ENCODE data around the gene ADAM15. TPM values are rescaled to one million over a fixed set of nuclear protein-coding genes. Genes with fewer than 3 reads are reported as not detected.
A peak's percentile ranks its signal among the peaks of the same experiment; 100 is the strongest.

Gene ADAM15
- total RNA-seq, 1 donor from 2014 or later, result 46.0 TPM

- DNase-seq, result no peak
Observed at GRCh38 chr1:155086128-155086741, 35.1 kb downstream of the ADAM15 start.

- DNase-seq, result no peak
Observed at GRCh38 chr1:155086856-155087535, 35.9 kb downstream of the ADAM15 start.

- peak; percentile 43 for DNase-seq
Observed at GRCh38 chr1:155091071-155092051, 40.2 kb downstream of the ADAM15 start.

- no peak for DNase-seq
Observed at GRCh38 chr1:155092131-155092530, 41.0 kb downstream of the ADAM15 start.

GRCh38 chr1:155092641-155093040 is 41.5 kb downstream of the ADAM15 start:
- DNase-seq, result no peak

- DNase-seq, result peak; percentile 42
Observed at GRCh38 chr1:155093911-155094621, 43.0 kb downstream of the ADAM15 start.

- no peak for DNase-seq
Observed at GRCh38 chr1:155094622-155094948, 43.5 kb downstream of the ADAM15 start.

- no peak for DNase-seq
Observed at GRCh38 chr1:155099331-155099730, 48.2 kb downstream of the ADAM15 start.

GRCh38 chr1:155103325-155103724 is 52.2 kb downstream of the ADAM15 start:
- no peak for DNase-seq

- no peak for DNase-seq
Observed at GRCh38 chr1:155104605-155105534, 53.8 kb downstream of the ADAM15 start.

GRCh38 chr1:155105604-155106011 is 54.5 kb downstream of the ADAM15 start:
- DNase-seq, result no peak

GRCh38 chr1:155106862-155107261 is 55.7 kb downstream of the ADAM15 start:
- DNase-seq, result no peak

GRCh38 chr1:155107309-155108264 is 56.5 kb downstream of the ADAM15 start:
- no peak for DNase-seq

GRCh38 chr1:155108296-155108695 is 57.2 kb downstream of the ADAM15 start:
- no peak for DNase-seq

- DNase-seq, result no peak
Observed at GRCh38 chr1:155110381-155110780, 59.3 kb downstream of the ADAM15 start.

GRCh38 chr1:155110826-155111225 is 59.7 kb downstream of the ADAM15 start:
- DNase-seq, result no peak

Data from skin of body (tissue), 2 donors.